Stomach smooth muscle (tissue), 2 donors: ENCODE measurements around the gene PAF1.
A peak's percentile ranks its signal among the peaks of the same experiment; 100 is the strongest.

Source experiments
- H3K27ac ChIP-seq: one replicate; pipeline ENCODE4 v1.7.0; 2013; ENCODE audit warnings: mild to moderate bottlenecking, low read length, inconsistent platforms
- H3K27me3 ChIP-seq, 2 donors: one replicate each; pipeline ENCODE4 v1.7.0; 2013; ENCODE audit warnings: low read length in 2 of 2; ENCODE audit not compliant: insufficient read depth in 2 of 2, control insufficient read depth in 1 of 2
- H3K36me3 ChIP-seq, 2 donors: one replicate each; pipeline ENCODE4 v1.7.0; 2013; ENCODE audit warnings: low read length in 2 of 2; ENCODE audit not compliant: control insufficient read depth in 2 of 2, insufficient read depth in 2 of 2
- H3K4me1 ChIP-seq: one replicate; pipeline ENCODE4 v1.7.0; 2013; ENCODE audit warnings: low read length; ENCODE audit not compliant: control insufficient read depth, insufficient read depth
- H3K4me3 ChIP-seq, 2 donors: one replicate each; pipeline ENCODE4 v1.7.0; 2013; ENCODE audit warnings: low read length in 2 of 2
- H3K9ac ChIP-seq, 2 donors: one replicate each; pipeline ENCODE4 v1.7.0; 2013; ENCODE audit warnings: low read length in 2 of 2, mild to moderate bottlenecking in 1 of 2
- H3K9me3 ChIP-seq, 2 donors: one replicate each; pipeline ENCODE4 v1.7.0; 2013; ENCODE audit warnings: low read length in 2 of 2; ENCODE audit not compliant: control insufficient read depth in 2 of 2
- donor health status: healthy.
- donor health status: Pancreatic carcinoma.

Gene PAF1

GRCh38 chr19:39416152-39417120 is 25.5 kb upstream of the PAF1 start:
- Histone ChIP-seq H3K4me1 (peaks cover 31% of the 10 kb centered on the region), H3K9ac (peak overlapping the region in 1 of 2 donors; percentile 42), H3K9me3 (no peaks in the 10 kb centered on the region), H3K36me3 (peaks cover 10 to 23% of the 10 kb centered on the region in 2 donors), H3K27ac (peak overlapping the region; percentile 100), H3K4me3 (no peak overlapping the region), H3K27me3 (no peaks in the 10 kb centered on the region)

- peaks cover 9 to 16% of the 10 kb centered on the region in 2 donors for H3K36me3 ChIP-seq
- H3K4me1 ChIP-seq = peaks cover 42% of the 10 kb centered on the region
- H3K27ac ChIP-seq = peak overlapping the region; percentile 100
- H3K9me3 ChIP-seq = no peaks in the 10 kb centered on the region
- H3K9ac ChIP-seq = peak overlapping the region; percentile 68 to 96
- no peaks in the 10 kb centered on the region for H3K27me3 ChIP-seq
- H3K4me3 ChIP-seq = peak overlapping the region; percentile 93 to 96
Observed at GRCh38 chr19:39415111-39416046, 24.5 kb upstream of the PAF1 start.

- H3K27ac ChIP-seq = peak overlapping the region; percentile 100
- H3K4me1 ChIP-seq = peaks cover 46% of the 10 kb centered on the region
Observed at GRCh38 chr19:39413911-39414608, 23.2 kb upstream of the PAF1 start.

GRCh38 chr19:39413272-39413910 is 22.5 kb upstream of the PAF1 start:
- peak overlapping the region; percentile 93 to 96 for H3K4me3 ChIP-seq
- H3K27me3 ChIP-seq = no peaks in the 10 kb centered on the region
- H3K9ac ChIP-seq = peak overlapping the region; percentile 86 to 96
- no peaks in the 10 kb centered on the region for H3K9me3 ChIP-seq
- peak overlapping the region; percentile 100 for H3K27ac ChIP-seq
- peaks cover 6 to 12% of the 10 kb centered on the region in 2 donors for H3K36me3 ChIP-seq
- peaks cover 52% of the 10 kb centered on the region for H3K4me1 ChIP-seq

More at GRCh38 chr19:39413911-39414608, 23.2 kb upstream of the PAF1 start:
- H3K27me3 ChIP-seq = no peaks in the 10 kb centered on the region
- peak overlapping the region; percentile 68 to 96 for H3K9ac ChIP-seq
- no peaks in the 10 kb centered on the region for H3K9me3 ChIP-seq
- H3K4me3 ChIP-seq = peak overlapping the region; percentile 93 to 96
- peaks cover 5 to 13% of the 10 kb centered on the region in 2 donors for H3K36me3 ChIP-seq

- Histone ChIP-seq H3K4me1 (peaks cover 52% of the 10 kb centered on the region), H3K4me3 (peak overlapping the region; percentile 93 to 96), H3K27me3 (no peaks in the 10 kb centered on the region), H3K9ac (peak overlapping the region; percentile 86 to 96), H3K27ac (peak overlapping the region; percentile 100), H3K36me3 (peaks cover 11 to 17% of the 10 kb centered on the region in 2 donors), H3K9me3 (no peaks in the 10 kb centered on the region)
Observed at GRCh38 chr19:39412867-39413271, 22.0 kb upstream of the PAF1 start.

GRCh38 chr19:39412100-39412866 is 21.4 kb upstream of the PAF1 start, which contains the start of gene PLEKHG2:
Gene PLEKHG2 (plus strand): TSS chr19:39412669. CDS start chr19:39414087, 1,418 bp downstream.
- peaks cover 16 to 17% of the 10 kb centered on the region in 2 donors for H3K36me3 ChIP-seq
- peak within 1 kb of the TSS; percentile 100 for H3K27ac ChIP-seq
- H3K9ac ChIP-seq = peak within 1 kb of the TSS; percentile 99 to 100
- peaks cover 52% of the 10 kb centered on the region for H3K4me1 ChIP-seq
- no peaks in the 10 kb centered on the region for H3K9me3 ChIP-seq
- peak within 1 kb of the TSS; percentile 93 to 96 for H3K4me3 ChIP-seq
- no peaks in the 10 kb centered on the region for H3K27me3 ChIP-seq

GRCh38 chr19:39411832-39412099 is 20.9 kb upstream of the PAF1 start:
- Histone ChIP-seq H3K4me1 (peaks cover 52% of the 10 kb centered on the region), H3K4me3 (peak overlapping the region; percentile 50 to 96)

GRCh38 chr19:39411081-39411831 is 20.4 kb upstream of the PAF1 start:
- Histone ChIP-seq H3K4me1 (peaks cover 53% of the 10 kb centered on the region), H3K9me3 (no peaks in the 10 kb centered on the region), H3K9ac (peak overlapping the region; percentile 99 to 100), H3K27ac (peak overlapping the region; percentile 100), H3K4me3 (peak overlapping the region; percentile 50 to 96), H3K36me3 (peaks cover 13 to 20% of the 10 kb centered on the region in 2 donors), H3K27me3 (no peaks in the 10 kb centered on the region)

More at GRCh38 chr19:39411832-39412099, 20.9 kb upstream of the PAF1 start:
- no peaks in the 10 kb centered on the region for H3K27me3 ChIP-seq
- H3K27ac ChIP-seq = peak overlapping the region; percentile 100
- H3K9ac ChIP-seq = peak overlapping the region; percentile 99 to 100
- H3K9me3 ChIP-seq = no peaks in the 10 kb centered on the region
- peaks cover 16 to 20% of the 10 kb centered on the region in 2 donors for H3K36me3 ChIP-seq

GRCh38 chr19:39410831-39411080 is 19.9 kb upstream of the PAF1 start:
- H3K4me1 ChIP-seq = peaks cover 54% of the 10 kb centered on the region
- H3K27ac ChIP-seq = peak overlapping the region; percentile 100
- H3K27me3 ChIP-seq = no peaks in the 10 kb centered on the region
- peak overlapping the region; percentile 50 to 96 for H3K4me3 ChIP-seq
- no peaks in the 10 kb centered on the region for H3K9me3 ChIP-seq
- H3K36me3 ChIP-seq = peaks cover 12 to 20% of the 10 kb centered on the region in 2 donors
- peak overlapping the region; percentile 99 to 100 for H3K9ac ChIP-seq
